ENCODE measurements around the gene CLCN5.

The CLCN5 gene

GRCh38 chrX:49879656-49880277, 42.6 kb upstream of the CLCN5 start:
- DNase-seq (ENCODE audit: extremely low spot score) = peak; percentile 17
- TF ChIP-seq HDGF (IDR thresholded peaks at IDR 0.05; ENCODE audit: borderline replicate concordance) (no peak), L3MBTL2 (conservative IDR thresholded peaks at IDR 0.05) (peak; percentile 37; the same call in 1 of the 2 replicates)
- CTCF ChIA-PET = no interaction called here
- POLR2A ChIA-PET = interaction anchor here (0.8 to 1.2 kb wide), 2 partner anchors 19 to 186 kb away, joined by 3 to 4 read pairs; no protein-coding TSS in a partner anchor

- ChIA-PET POLR2A (no interaction called here), CTCF (no interaction called here)
- TF ChIP-seq CTBP1 (IDR thresholded peaks at IDR 0.05; ENCODE audit: borderline replicate concordance) (no peak), FOXA1 (IDR thresholded peaks at IDR 0.05) (no peak), FOXM1 (IDR thresholded peaks at IDR 0.05; ENCODE audit: borderline replicate concordance) (no peak), SUZ12 (IDR thresholded peaks at IDR 0.05) (no peak), ARNT (IDR thresholded peaks at IDR 0.05) (no peak), TARDBP (IDR thresholded peaks at IDR 0.05) (no peak), ZNF384 (IDR thresholded peaks at IDR 0.05) (no peak), NFRKB (IDR thresholded peaks at IDR 0.05) (no peak), SP1 (IDR thresholded peaks at IDR 0.05) (no peak), BHLHE40 (IDR thresholded peaks at IDR 0.05; ENCODE audit: borderline replicate concordance) (no peak), PKNOX1 (IDR thresholded peaks at IDR 0.05) (no peak), HDGF (IDR thresholded peaks at IDR 0.05; ENCODE audit: borderline replicate concordance) (no peak), L3MBTL2 (conservative IDR thresholded peaks at IDR 0.05) (no peak)
- no peak for DNase-seq (ENCODE audit: extremely low spot score)
Measured at GRCh38 chrX:49880668-49881067, 41.7 kb upstream of the CLCN5 start.

- ChIA-PET POLR2A (no interaction called here), CTCF (interaction anchor here (0.5 to 2.6 kb wide), 9 partner anchors 11 to 873 kb away, joined by 3 to 10 read pairs (median 3); no protein-coding TSS in a partner anchor)
- TF ChIP-seq FOXK2 (IDR thresholded peaks at IDR 0.05) = no peak
- no peak for TF ChIP-seq SP1 (IDR thresholded peaks at IDR 0.05)
- TF ChIP-seq ZNF384 (IDR thresholded peaks at IDR 0.05) = no peak
- TF ChIP-seq ELF4 (IDR thresholded peaks at IDR 0.05) = no peak
- TF ChIP-seq PKNOX1 (IDR thresholded peaks at IDR 0.05) = no peak
- no peak for TF ChIP-seq L3MBTL2 (conservative IDR thresholded peaks at IDR 0.05)
- TF ChIP-seq NFRKB (IDR thresholded peaks at IDR 0.05) = no peak
- no peak for TF ChIP-seq HDGF (IDR thresholded peaks at IDR 0.05; ENCODE audit: borderline replicate concordance)
- TF ChIP-seq TARDBP (IDR thresholded peaks at IDR 0.05) = no peak
- TF ChIP-seq FOXM1 (IDR thresholded peaks at IDR 0.05; ENCODE audit: borderline replicate concordance) = no peak
- TF ChIP-seq LEF1 (IDR thresholded peaks at IDR 0.05; ENCODE audit: borderline replicate concordance) = no peak
- TF ChIP-seq SUZ12 (IDR thresholded peaks at IDR 0.05) = no peak
- no peak for TF ChIP-seq ARNT (IDR thresholded peaks at IDR 0.05)
- TF ChIP-seq CTBP1 (IDR thresholded peaks at IDR 0.05; ENCODE audit: borderline replicate concordance) = no peak
- TF ChIP-seq BHLHE40 (IDR thresholded peaks at IDR 0.05; ENCODE audit: borderline replicate concordance) = no peak
- no peak for TF ChIP-seq FOXA1 (IDR thresholded peaks at IDR 0.05)
- DNase-seq (ENCODE audit: extremely low spot score) = peak; percentile 66
Measured at GRCh38 chrX:49884290-49884862, 38.0 kb upstream of the CLCN5 start.

- DNase-seq (ENCODE audit: extremely low spot score) = no peak
- POLR2A ChIA-PET = no interaction called here
- TF ChIP-seq ELF4 (IDR thresholded peaks at IDR 0.05) (no peak), BHLHE40 (IDR thresholded peaks at IDR 0.05; ENCODE audit: borderline replicate concordance) (no peak), FOXK2 (IDR thresholded peaks at IDR 0.05) (no peak), TARDBP (IDR thresholded peaks at IDR 0.05) (no peak)
- CTCF ChIA-PET = no interaction called here
Measured at GRCh38 chrX:49892542-49892941, 29.9 kb upstream of the CLCN5 start.

GRCh38 chrX:49896951-49897350, 25.4 kb upstream of the CLCN5 start:
- ChIA-PET POLR2A (no interaction called here), CTCF (no interaction called here)
- DNase-seq (ENCODE audit: extremely low spot score) = no peak

GRCh38 chrX:49901048-49901447, 21.3 kb upstream of the CLCN5 start:
- TF ChIP-seq LEF1 (IDR thresholded peaks at IDR 0.05; ENCODE audit: borderline replicate concordance) = no peak
- no peak for TF ChIP-seq ARNT (IDR thresholded peaks at IDR 0.05)
- TF ChIP-seq FOXK2 (IDR thresholded peaks at IDR 0.05) = no peak
- TF ChIP-seq BHLHE40 (IDR thresholded peaks at IDR 0.05; ENCODE audit: borderline replicate concordance) = no peak
- no peak for TF ChIP-seq FOXM1 (IDR thresholded peaks at IDR 0.05; ENCODE audit: borderline replicate concordance)
- TF ChIP-seq SUZ12 (IDR thresholded peaks at IDR 0.05) = no peak
- no peak for TF ChIP-seq FOXA1 (IDR thresholded peaks at IDR 0.05)
- TF ChIP-seq SP1 (IDR thresholded peaks at IDR 0.05) = no peak
- no peak for TF ChIP-seq TARDBP (IDR thresholded peaks at IDR 0.05)
- no peak for TF ChIP-seq HDGF (IDR thresholded peaks at IDR 0.05; ENCODE audit: borderline replicate concordance)
- ChIA-PET POLR2A (no interaction called here), CTCF (no interaction called here)
- no peak for DNase-seq (ENCODE audit: extremely low spot score)

More at GRCh38 chrX:49896951-49897350, 25.4 kb upstream of the CLCN5 start:
- TF ChIP-seq SUZ12 (IDR thresholded peaks at IDR 0.05) = no peak

- no peak for DNase-seq (ENCODE audit: extremely low spot score)
- CTCF ChIA-PET = no interaction called here
- POLR2A ChIA-PET = no interaction called here
- TF ChIP-seq FOXA1 (IDR thresholded peaks at IDR 0.05) = no peak
- no peak for TF ChIP-seq L3MBTL2 (conservative IDR thresholded peaks at IDR 0.05)
- TF ChIP-seq SUZ12 (IDR thresholded peaks at IDR 0.05) = no peak
- no peak for TF ChIP-seq BHLHE40 (IDR thresholded peaks at IDR 0.05; ENCODE audit: borderline replicate concordance)
- no peak for TF ChIP-seq PKNOX1 (IDR thresholded peaks at IDR 0.05)
- TF ChIP-seq NFRKB (IDR thresholded peaks at IDR 0.05) = no peak
- TF ChIP-seq HDGF (IDR thresholded peaks at IDR 0.05; ENCODE audit: borderline replicate concordance) = no peak
- TF ChIP-seq CTBP1 (IDR thresholded peaks at IDR 0.05; ENCODE audit: borderline replicate concordance) = no peak
- TF ChIP-seq ZNF384 (IDR thresholded peaks at IDR 0.05) = no peak
- no peak for TF ChIP-seq FOXM1 (IDR thresholded peaks at IDR 0.05; ENCODE audit: borderline replicate concordance)
- TF ChIP-seq FOXK2 (IDR thresholded peaks at IDR 0.05) = no peak
- TF ChIP-seq ELF4 (IDR thresholded peaks at IDR 0.05) = no peak
Measured at GRCh38 chrX:49910344-49910743, 12.1 kb upstream of the CLCN5 start.
